Measurements from ENCODE around the gene MADCAM1.

The MADCAM1 gene

GRCh38 chr19:460877-461720 lies 35.2 kb upstream of the MADCAM1 start, which contains the start of gene SHC2:
Gene SHC2 (minus strand): TSS chr19:461033. CDS start chr19:460996, 37 bp downstream.
- DNase-seq (ENCODE audit: low read depth in 2 of 2): no peak
- H3K4me3 ChIP-seq (replicated peaks in 1 of 2; ENCODE audit: low read depth in 2 of 2, low read length in 2 of 2): peak within 1 kb of the TSS; percentile 41 to 45
- no peak for TF ChIP-seq CTCF (IDR thresholded peaks at IDR 0.05; ENCODE audit: low read depth, low read length)

GRCh38 chr19:461721-462551 lies 34.4 kb upstream of the MADCAM1 start:
- DNase-seq (ENCODE audit: low read depth in 2 of 2): no peak
- no peak for TF ChIP-seq CTCF (IDR thresholded peaks at IDR 0.05; ENCODE audit: low read depth, low read length)
- H3K4me3 ChIP-seq (replicated peaks in 1 of 2; ENCODE audit: low read depth in 2 of 2, low read length in 2 of 2): no peak overlapping the region

GRCh38 chr19:463483-464207 lies 32.6 kb upstream of the MADCAM1 start:
- DNase-seq (ENCODE audit: low read depth in 2 of 2): no peak
- H3K4me3 ChIP-seq (replicated peaks in 1 of 2; ENCODE audit: low read depth in 2 of 2, low read length in 2 of 2): no peak overlapping the region
- TF ChIP-seq CTCF (IDR thresholded peaks at IDR 0.05; ENCODE audit: low read depth, low read length): no peak

- DNase-seq (ENCODE audit: low read depth in 2 of 2): no peak
- no peak for TF ChIP-seq CTCF (IDR thresholded peaks at IDR 0.05; ENCODE audit: low read depth, low read length)
- no peak overlapping the region for H3K4me3 ChIP-seq (replicated peaks in 1 of 2; ENCODE audit: low read depth in 2 of 2, low read length in 2 of 2)
Observed at GRCh38 chr19:464208-464545, 32.1 kb upstream of the MADCAM1 start.

GRCh38 chr19:465056-465816 lies 31.1 kb upstream of the MADCAM1 start:
- DNase-seq (ENCODE audit: low read depth in 2 of 2): no peak
- TF ChIP-seq CTCF (IDR thresholded peaks at IDR 0.05; ENCODE audit: low read depth, low read length): no peak
- no peak overlapping the region for H3K4me3 ChIP-seq (replicated peaks in 1 of 2; ENCODE audit: low read depth in 2 of 2, low read length in 2 of 2)

- TF ChIP-seq CTCF (IDR thresholded peaks at IDR 0.05; ENCODE audit: low read depth, low read length): no peak
- no peak overlapping the region for H3K4me3 ChIP-seq (replicated peaks in 1 of 2; ENCODE audit: low read depth in 2 of 2, low read length in 2 of 2)
- no peak for DNase-seq (ENCODE audit: low read depth in 2 of 2)
Observed at GRCh38 chr19:467554-467953, 28.7 kb upstream of the MADCAM1 start.

All from cardiac fibroblast (primary cell).